K562 (cell line): ENCODE measurements around the gene TAS1R3. TPM values are rescaled to one million over a fixed set of nuclear protein-coding genes. Genes with fewer than 3 reads are reported as not detected.

Experiments
- ATAC-seq: fragments of 200-7000 bp; cut with Tn5 transposase; 3 replicates; pipeline ENCODE4 v1.9.1; 2020; ENCODE audit warnings: moderate library complexity
- BruUV-seq: library from RNA; stranded (reverse); fragments of 400-500 nt; replicated peaks from 2 replicates; lab custom pipeline; 2021; lab: Mats Ljungman, UMichigan
- CTCF ChIA-PET: fragments of 300-600 bp; formaldehyde crosslinking; extraction: SDS; loops from one replicate; lab custom pipeline; 2021; ENCODE audit warnings: low intra/inter-chr PET ratio; lab: Yijun Ruan, JAX
- POLR2A ChIA-PET: fragments of 300-600, 350-650 bp; sonication (Branson Sonifier 250); formaldehyde crosslinking; extraction: SDS; loops from one replicate; lab custom pipeline; 2021; ENCODE audit warnings: antibody characterized with exemption, inconsistent platforms; lab: Yijun Ruan, JAX
- DNase-seq, 4 experiments: peaks; one replicate each; pipeline versions ENCODE4 v3.0.0 to v3.0.0-alpha.2; 2011 to 2018; ENCODE audit warnings: low spot score in 3 of 4, mixed read lengths in 3 of 4; ENCODE audit errors: extremely low read depth in 1 of 4
- FAIRE-seq: peaks from 2 replicates; lab custom pipeline; 2011; peaks lifted over from hg19 to GRCh38; lab: Jason Lieb, UNC
- H2AFZ ChIP-seq: 2 replicates; pipeline ENCODE4 v1.6.0; 2011; ENCODE audit warnings: low read depth, low read length, control low read depth, inconsistent platforms
- H3K27ac ChIP-seq: fragments of 200-600 bp; 3 replicates; pipeline ENCODE4 v1.8.0; 2011; ENCODE audit warnings: low read depth, mild to moderate bottlenecking, control low read depth, inconsistent platforms, low read length, moderate library complexity, mixed read lengths; ENCODE audit errors: extremely low read depth
- H3K27me3 ChIP-seq, 2 experiments: fragments of 300-600 bp in 1 of 2; 2 replicates in 1 of 2; 3 replicates in 1 of 2; pipeline versions ENCODE4 v1.6.0 to v1.8.0; 2011; ENCODE audit warnings: inconsistent platforms in 2 of 2, low read length in 2 of 2, mild to moderate bottlenecking in 1 of 2, mixed read lengths in 1 of 2, moderate library complexity in 1 of 2; ENCODE audit not compliant: control insufficient read depth in 2 of 2, insufficient read depth in 2 of 2
- H3K36me3 ChIP-seq: fragments of 300-600 bp; 3 replicates; pipeline ENCODE4 v1.8.0; 2011; ENCODE audit warnings: mild to moderate bottlenecking, low read length, inconsistent platforms; ENCODE audit not compliant: control insufficient read depth, insufficient read depth
- H3K4me1 ChIP-seq, 2 experiments: fragments of 200-600 bp in 1 of 2; replicated peaks in 1 of 2; 2 replicates in 1 of 2; 3 replicates in 1 of 2; pipeline versions ENCODE4 v1.5.1 to v1.8.0; 2011; ENCODE audit warnings: inconsistent platforms in 2 of 2, low read length in 2 of 2, mild to moderate bottlenecking in 1 of 2, mixed read lengths in 1 of 2, moderate library complexity in 1 of 2; ENCODE audit not compliant: control insufficient read depth in 2 of 2, insufficient read depth in 2 of 2
- H3K4me2 ChIP-seq: 2 replicates; pipeline ENCODE4 v1.6.1; 2011; ENCODE audit warnings: low read length, control low read depth, inconsistent platforms, mixed read lengths; ENCODE audit not compliant: insufficient read depth
- H3K4me3 ChIP-seq: fragments of 200-600 bp; sonication (generic), shearing (Covaris generic); 2 replicates; pipeline ENCODE4 v1.5.1; 2016; ENCODE audit warnings: control low read depth, inconsistent platforms
- H3K79me2 ChIP-seq: fragments of 200-600 bp; 3 replicates; pipeline ENCODE4 v1.8.0; 2011; ENCODE audit warnings: low read length, inconsistent platforms; ENCODE audit not compliant: control insufficient read depth, insufficient read depth
- H3K9ac ChIP-seq, 2 experiments: 2 replicates each; pipeline versions ENCODE4 v1.6.0 to v1.6.1; 2011; ENCODE audit warnings: low read depth in 2 of 2, low read length in 2 of 2, control low read depth in 1 of 2, inconsistent platforms in 1 of 2, mild to moderate bottlenecking in 1 of 2, mixed read lengths in 1 of 2; ENCODE audit not compliant: insufficient read depth in 1 of 2
- H3K9me1 ChIP-seq: one replicate; pipeline ENCODE4 v1.6.0; 2011; ENCODE audit warnings: inconsistent platforms, mild to moderate bottlenecking, low read length, moderate library complexity; ENCODE audit not compliant: control insufficient read depth, insufficient read depth
- H3K9me3 ChIP-seq: replicated peaks from 2 replicates; pipeline ENCODE4 v1.5.1; 2011; ENCODE audit warnings: low read depth, low read length, inconsistent platforms; ENCODE audit not compliant: control insufficient read depth, insufficient read depth
- H4K20me1 ChIP-seq: replicated peaks from 2 replicates; pipeline ENCODE4 v1.6.1; 2011; ENCODE audit warnings: low read length, inconsistent platforms, mixed read lengths; ENCODE audit not compliant: control insufficient read depth, insufficient read depth
- ARID3A ChIP-seq: IDR thresholded peaks from 2 replicates; pipeline ENCODE4 v1.6.1; 2012; ENCODE audit warnings: low read depth, low read length, improper control_type of control experiment, borderline replicate concordance
- CEBPB ChIP-seq: fragments of 450-650 bp; IDR thresholded peaks from 2 replicates; pipeline ENCODE4 v1.6.1; 2016; ENCODE audit warnings: missing genetic modification characterization, missing compliant biosample characterization
- GABPB2 ChIP-seq: fragments of 250-450 bp; sonication (Bioruptor Pico); conservative IDR thresholded peaks from 2 replicates; pipeline ENCODE4 v1.5.1; 2021; ENCODE audit warnings: mild to moderate bottlenecking
- GTF2E2 ChIP-seq: fragments of 200-800 bp; sonication (Bioruptor generic); IDR thresholded peaks from 2 replicates; pipeline ENCODE4 v1.6.1; 2016; ENCODE audit warnings: missing genetic modification characterization, missing compliant biosample characterization
- RBM22 ChIP-seq: fragments of 200-400 bp; formaldehyde crosslinking; IDR thresholded peaks from 2 replicates; pipeline ENCODE4 v1.6.1; 2018; ENCODE audit warnings: low read length, low read depth; ENCODE audit not compliant: poor library complexity, severe bottlenecking
- THAP12 ChIP-seq: fragments of 250-450 bp; sonication (Bioruptor Pico); IDR thresholded peaks from 2 replicates; pipeline ENCODE4 v1.9.0; 2021; ENCODE audit warnings: mild to moderate bottlenecking, inconsistent platforms
- ZNF407 ChIP-seq: fragments of 450-650 bp; IDR thresholded peaks from 2 replicates; pipeline ENCODE4 v1.6.1; 2016; ENCODE audit warnings: low read depth
- ZNF778 ChIP-seq: fragments of 450-650 bp; formaldehyde crosslinking; IDR thresholded peaks from 2 replicates; pipeline ENCODE4 v1.4.0; 2020; ENCODE audit warnings: mild to moderate bottlenecking, moderate library complexity
- ZSCAN32 ChIP-seq: fragments of 450-650 bp; formaldehyde crosslinking; IDR thresholded peaks from 2 replicates; pipeline ENCODE4 v1.4.0; 2020; ENCODE audit warnings: mild to moderate bottlenecking, moderate library complexity
- WGBS: fragments of 100-300 bp; shearing (Covaris generic); methylation state at CpG from one replicate; pipeline ENCODE4 v1.1.6; 2016; ENCODE audit warnings: low coverage, mixed read lengths; ENCODE audit not compliant: insufficient coverage; ENCODE audit errors: missing lambda C conversion rate; 5-methylcytosine and 5-hydroxymethylcytosine counted together
- in situ Hi-C: fragments of 300-500 bp; cut with MboI; formaldehyde crosslinking; loops from 4 replicates; pipeline ENCODE4 v1.15.0; 2018; ENCODE audit warnings: inconsistent platforms, mixed read lengths
- intact Hi-C: fragments of 100-400 bp; cut with micrococcal nuclease; formaldehyde crosslinking; loops from 2 replicates; pipeline ENCODE4 v1.14.2; 2022
- polyA plus RNA-seq, 8 experiments: library from polyadenylated mRNA; depleted of rRNA in 4 of 8; stranded (reverse) in 5 of 8; unstranded in 3 of 8; fragments of >200 nt; fragmentation: Nextera tagmentation in 2 of 8; fragmentation: Illumina TruSeq in 1 of 8; extraction: Ambion mirVana in 2 of 8; extraction: Trizol in 1 of 8; gene quantifications; 2 replicates each; pipeline versions ENCODE4 v1.2.1 to v1.2.3, GENCODE V29; 2011 to 2014; ENCODE audit warnings: inconsistent platforms in 1 of 8, missing spikeins in 1 of 8
- total RNA-seq, 7 experiments: library from RNA; depleted of rRNA in 6 of 7; stranded (reverse); fragments of >200 nt in 6 of 7; fragmentation: Illumina TruSeq in 2 of 7; extraction: Trizol in 2 of 7; gene quantifications; 2 replicates each; pipeline versions ENCODE4 v1.2.1 to v1.2.3, GENCODE V29; 2011 to 2021; ENCODE audit warnings: low replicate concordance in 1 of 7

Gene TAS1R3
- total and polyA plus RNA-seq, 9 of the 15 experiments (the other 6 are each of a cell fraction or from before 2014, with no cell fraction given), result 0.07 to 0.13 TPM; not detected in 7

- Histone ChIP-seq H3K4me3 (peak overlapping the region; percentile 33), H3K9me1 (no peaks in the 10 kb centered on the region), H2AFZ (no peak overlapping the region), H3K27ac (no peak overlapping the region; the same call in 2 of the 3 replicates), H4K20me1 (no peaks in the 10 kb centered on the region), H3K4me1 (peaks cover 19 to 94% of the 10 kb centered on the region in 2 experiments), H3K36me3 (no peaks in the 10 kb centered on the region), H3K9ac (peak overlapping the region; percentile 30 to 89; a peak in 3 of 4 replicates), H3K79me2 (peaks cover 10% of the 10 kb centered on the region; the same call in 2 of the 3 replicates), H3K4me2 (no peak overlapping the region; the same call in 1 of the 2 replicates), H3K9me3 (0 out of 2 replicates have a peak, but pooled peaks cover 2% of the 10 kb centered on the region), H3K27me3 (no peaks in the 10 kb centered on the region; a peak in 1 of 5 replicates)
- 70% methylated on average over 24 of the region's 26 CpGs for WGBS
- no peak for ATAC-seq
- intact Hi-C loops, result no loop called here
- BruUV-seq, result no TSS peak
- FAIRE-seq, result no peak
- CTCF ChIA-PET, result no interaction called here
- POLR2A ChIA-PET, result interaction anchor here (1.0 to 1.3 kb wide), 2 partner anchors 13 to 15 kb away, joined by 3 to 5 read pairs; no protein-coding TSS in a partner anchor
- no peak for DNase-seq
- in situ Hi-C loops, result no loop called here
- TF ChIP-seq RBM22, result peak; percentile 23
- TF ChIP-seq GABPB2 (CRISPR knock-in tag), result no peak
- TF ChIP-seq ARID3A, result no peak
- TF ChIP-seq ZNF778 (CRISPR knock-in tag), result no peak
- TF ChIP-seq ZSCAN32, result no peak
- TF ChIP-seq ZNF407, result no peak
- TF ChIP-seq CEBPB (tag), result no peak
- 0 out of 2 replicates have a peak, but pooled peaks have one; percentile 38 for TF ChIP-seq THAP12 (CRISPR knock-in tag)
- TF ChIP-seq GTF2E2, result no peak
These were observed 25.8 kb downstream of the TAS1R3 start for GRCh38 chr1:1356796-1357401.
